WI38 (cell line): ENCODE data around the gene PCBP3.

Source experiments
- H3K4me3 ChIP-seq: 2 replicates; pipeline ENCODE4 v1.5.1; 2011; ENCODE audit warnings: low read depth, mild to moderate bottlenecking, control low read depth, low read length
- TF ChIP-seq, protein P1 (sequence below): IDR thresholded peaks from 2 replicates; pipeline ENCODE4 v1.5.1; 2012; ENCODE audit warnings: low read depth, mild to moderate bottlenecking, control low read depth, low read length

Gene PCBP3

DNA sequence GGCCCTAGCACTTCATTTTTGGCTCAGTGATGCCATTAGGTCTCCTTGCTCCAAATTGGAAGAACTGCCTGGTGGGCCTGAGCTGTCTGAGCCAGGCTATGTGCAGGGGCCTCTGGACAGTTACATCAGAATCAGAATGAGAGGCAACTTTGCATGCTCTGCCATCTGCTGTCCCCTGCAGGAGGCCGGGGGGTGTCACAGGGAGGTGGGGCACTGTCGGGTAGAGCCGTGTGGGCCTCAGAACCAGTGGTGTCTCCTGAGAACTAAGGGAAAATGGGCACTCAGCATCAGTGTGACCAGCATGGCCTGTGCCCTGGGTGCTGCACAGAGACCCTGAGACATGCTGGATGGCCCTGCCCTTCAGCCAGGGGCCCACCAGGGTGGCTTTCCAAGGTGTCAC lies 291.0 kb downstream of the PCBP3 start:
- TF ChIP-seq, protein P1, sequence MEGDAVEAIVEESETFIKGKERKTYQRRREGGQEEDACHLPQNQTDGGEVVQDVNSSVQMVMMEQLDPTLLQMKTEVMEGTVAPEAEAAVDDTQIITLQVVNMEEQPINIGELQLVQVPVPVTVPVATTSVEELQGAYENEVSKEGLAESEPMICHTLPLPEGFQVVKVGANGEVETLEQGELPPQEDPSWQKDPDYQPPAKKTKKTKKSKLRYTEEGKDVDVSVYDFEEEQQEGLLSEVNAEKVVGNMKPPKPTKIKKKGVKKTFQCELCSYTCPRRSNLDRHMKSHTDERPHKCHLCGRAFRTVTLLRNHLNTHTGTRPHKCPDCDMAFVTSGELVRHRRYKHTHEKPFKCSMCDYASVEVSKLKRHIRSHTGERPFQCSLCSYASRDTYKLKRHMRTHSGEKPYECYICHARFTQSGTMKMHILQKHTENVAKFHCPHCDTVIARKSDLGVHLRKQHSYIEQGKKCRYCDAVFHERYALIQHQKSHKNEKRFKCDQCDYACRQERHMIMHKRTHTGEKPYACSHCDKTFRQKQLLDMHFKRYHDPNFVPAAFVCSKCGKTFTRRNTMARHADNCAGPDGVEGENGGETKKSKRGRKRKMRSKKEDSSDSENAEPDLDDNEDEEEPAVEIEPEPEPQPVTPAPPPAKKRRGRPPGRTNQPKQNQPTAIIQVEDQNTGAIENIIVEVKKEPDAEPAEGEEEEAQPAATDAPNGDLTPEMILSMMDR, result no peak

DNA sequence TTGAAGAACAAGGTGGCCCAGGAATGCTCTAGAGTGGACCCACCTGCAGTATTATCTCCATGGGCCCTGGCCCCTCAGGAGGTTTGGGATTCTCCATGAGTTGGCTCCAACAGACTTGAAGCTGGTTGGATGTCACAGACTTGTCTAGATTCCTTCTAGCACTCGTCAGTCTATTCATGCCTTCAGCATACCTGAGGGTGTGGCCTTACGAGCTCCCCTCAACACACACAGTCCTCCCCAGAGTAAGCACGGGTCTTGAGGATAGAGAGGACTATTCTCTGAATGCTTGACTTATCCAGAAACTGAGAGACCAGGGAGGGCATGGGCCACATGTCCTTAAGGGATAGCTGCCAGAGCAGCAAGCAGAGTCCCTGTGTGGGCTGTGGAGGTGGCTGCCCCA lies 292.1 kb downstream of the PCBP3 start:
- no peak overlapping the region for H3K4me3 ChIP-seq
- TF ChIP-seq, protein P1, result no peak

More for the DNA sequence above, 291.0 kb downstream of the PCBP3 start:
- H3K4me3 ChIP-seq, result no peak overlapping the region

- TF ChIP-seq, protein P1, result no peak
- no peak overlapping the region for H3K4me3 ChIP-seq
These were observed 294.4 kb downstream of the PCBP3 start for GRCh38 chr21:45937721-45938452.

DNA sequence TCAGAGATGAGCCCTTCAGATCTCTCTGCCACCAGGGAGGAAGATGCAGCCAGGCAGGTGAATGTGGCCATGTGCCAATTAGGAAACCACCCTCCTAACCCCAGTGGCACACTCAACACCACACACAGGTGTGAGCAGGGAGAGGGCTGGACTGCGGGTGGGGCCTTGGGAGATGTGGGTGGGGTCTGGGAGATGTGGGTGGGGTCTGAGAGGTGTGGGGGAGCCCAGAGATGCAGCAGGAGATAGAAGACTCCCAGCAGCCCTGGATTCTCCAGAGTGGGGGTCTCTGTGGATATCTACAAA lies 294.9 kb downstream of the PCBP3 start:
- TF ChIP-seq, protein P1, result no peak
- no peak overlapping the region for H3K4me3 ChIP-seq

DNA sequence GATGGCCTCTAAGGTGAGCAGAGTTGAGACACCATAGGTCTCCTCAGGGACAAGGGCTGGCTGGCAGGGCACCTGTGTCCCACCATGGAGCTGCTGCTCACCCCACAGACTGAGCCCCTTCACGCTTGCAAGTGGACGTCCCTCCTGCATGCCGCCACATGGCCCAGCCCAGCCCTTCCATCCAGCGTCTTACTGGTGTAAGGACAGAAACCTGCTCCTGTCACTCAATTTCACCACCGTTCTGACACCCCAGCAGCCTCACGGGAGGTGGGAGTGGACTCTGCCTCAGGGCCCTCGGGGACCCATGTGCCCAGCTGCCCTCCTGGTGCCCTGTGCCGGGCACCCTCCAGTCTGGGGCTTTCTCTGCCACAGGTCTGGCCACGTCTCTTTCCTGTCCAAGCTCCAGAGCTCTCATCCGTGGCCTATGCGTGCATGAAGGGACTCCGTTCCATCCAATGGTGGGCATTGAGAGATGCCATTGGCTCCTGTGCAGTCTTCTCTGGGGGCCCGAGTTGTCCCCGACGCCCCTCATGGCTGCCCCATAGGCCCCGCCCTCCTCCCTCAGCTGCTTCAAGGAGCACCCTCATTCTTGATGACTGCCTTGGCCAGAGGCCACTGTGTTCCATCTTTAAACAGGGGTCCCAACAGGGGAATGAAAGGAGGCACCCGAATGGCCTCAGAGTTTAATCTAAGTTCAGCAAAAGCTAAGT lies 295.4 kb downstream of the PCBP3 start:
- no peak overlapping the region for H3K4me3 ChIP-seq
- TF ChIP-seq, protein P1, result no peak

DNA sequence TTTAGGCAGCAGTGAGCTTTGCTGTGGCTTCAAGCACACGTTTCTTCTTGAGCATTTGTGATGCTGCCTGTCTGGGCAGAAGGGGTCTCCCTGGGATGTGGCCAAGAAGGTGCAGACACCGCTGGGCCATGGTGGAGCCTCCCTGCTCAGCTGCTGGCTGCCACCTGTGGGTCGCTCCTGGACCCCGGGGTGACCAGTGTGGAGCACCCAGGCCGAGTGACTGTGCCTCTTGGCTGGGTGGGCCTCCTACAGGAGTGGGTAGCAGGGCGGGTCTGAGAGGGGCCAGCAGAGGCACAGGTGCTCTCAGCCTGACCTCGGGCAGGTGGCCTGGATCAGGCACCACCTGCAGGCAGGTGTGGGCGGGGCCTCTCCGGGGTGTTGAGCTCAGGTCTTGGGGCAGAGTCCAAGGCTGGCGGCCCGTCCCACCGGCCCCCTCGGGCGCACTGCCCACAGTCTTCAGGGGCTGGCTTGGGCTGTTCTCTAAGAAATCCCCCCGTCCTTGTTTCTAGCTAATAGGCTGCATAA lies 296.1 kb downstream of the PCBP3 start:
- TF ChIP-seq, protein P1, result no peak
- no peak overlapping the region for H3K4me3 ChIP-seq

GRCh38 chr21:45940091-45940490 lies 296.6 kb downstream of the PCBP3 start:
- no peak overlapping the region for H3K4me3 ChIP-seq
- TF ChIP-seq, protein P1, result no peak
